Measurements from ENCODE around the gene HCAR3.
"Not testable (repeated sequence)": the region's sequence is repeated elsewhere in the genome, so short reads cannot be mapped to it uniquely, and the experiment has no call there.

The HCAR3 gene

DNA sequence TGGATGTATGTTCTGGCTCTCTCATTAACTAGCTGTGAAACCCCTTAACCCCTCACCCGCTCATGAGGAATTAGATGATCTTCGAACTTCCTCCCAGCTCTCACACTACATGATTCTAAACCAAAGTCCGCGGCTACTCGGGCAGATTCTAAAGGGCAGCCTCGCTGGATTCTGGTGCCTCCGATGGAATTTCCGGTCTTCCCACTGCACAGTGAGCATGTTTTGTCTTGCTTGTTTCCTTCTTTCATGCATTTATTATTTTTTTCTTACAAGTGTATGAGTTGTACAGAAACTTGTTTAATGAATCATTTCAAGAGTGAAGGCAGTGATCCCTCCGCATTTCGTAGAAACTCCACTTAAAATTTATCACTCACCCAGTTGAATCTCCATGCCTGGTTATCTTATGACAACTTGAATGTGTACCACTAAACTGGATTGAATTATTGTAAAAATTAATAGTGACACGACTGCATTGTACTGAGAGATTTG lies 4.5 kb upstream of the HCAR3 start:
- no peak for DNase-seq

- not testable (repeated sequence) for DNase-seq
Observed at GRCh38 chr12:122715211-122715610, 1.4 kb downstream of the HCAR3 start.

DNA sequence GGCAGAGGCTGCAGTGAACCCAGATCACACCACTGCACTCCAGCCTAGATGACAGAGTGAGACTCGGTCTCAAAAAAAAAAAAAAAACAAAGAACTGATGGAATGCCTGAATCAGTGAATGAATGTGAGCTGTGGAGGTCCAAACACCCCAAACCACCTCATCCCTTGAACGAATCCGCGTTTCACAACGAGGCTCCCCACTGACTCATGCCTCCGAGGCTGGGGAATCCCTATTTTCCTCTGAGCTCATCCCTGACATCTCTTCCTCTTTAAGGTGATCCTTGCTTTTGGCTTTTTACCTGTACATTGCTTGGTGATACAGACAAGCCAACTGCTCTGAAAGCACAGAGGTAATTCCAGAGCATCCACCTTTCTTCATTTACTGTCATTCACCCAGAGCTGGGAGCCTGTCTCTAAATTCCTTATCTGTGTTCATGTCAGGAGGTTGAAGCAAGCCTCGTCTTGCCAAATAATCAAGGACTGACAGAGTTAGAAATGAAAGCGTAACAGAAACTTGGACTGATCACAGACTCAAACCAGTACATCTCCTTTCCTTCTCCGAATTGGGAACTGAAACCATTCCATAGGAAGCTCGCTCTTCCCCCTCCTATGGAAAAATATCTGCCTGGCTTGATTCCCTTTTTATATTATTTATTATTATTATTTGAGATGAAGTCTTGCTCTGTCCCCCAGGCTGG lies 3.0 kb downstream of the HCAR3 start:
- DNase-seq: not testable (repeated sequence)

GRCh38 chr12:122711266-122711665 lies 5.3 kb downstream of the HCAR3 start:
- DNase-seq: not testable (repeated sequence)

DNA sequence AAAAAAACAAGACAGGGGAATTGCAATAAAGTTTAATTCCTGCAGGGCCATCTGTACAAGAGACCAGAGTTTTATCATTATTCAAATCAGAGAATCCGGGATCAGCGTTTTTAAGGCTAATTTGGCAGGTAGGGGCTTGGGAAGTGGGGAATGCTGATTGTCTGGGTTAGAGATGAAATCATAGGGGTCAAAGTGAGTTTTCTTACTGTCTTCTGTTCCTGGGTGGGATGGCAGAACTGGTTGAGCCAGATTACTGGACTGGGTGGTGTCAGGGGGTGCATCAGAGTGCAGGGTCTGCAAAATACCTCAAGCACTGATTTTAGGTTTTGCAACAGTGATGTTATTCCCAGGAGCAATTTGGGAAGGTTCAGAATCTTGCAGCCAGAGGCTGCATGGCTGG lies 6.3 kb downstream of the HCAR3 start:
- not testable (repeated sequence) for DNase-seq

DNA sequence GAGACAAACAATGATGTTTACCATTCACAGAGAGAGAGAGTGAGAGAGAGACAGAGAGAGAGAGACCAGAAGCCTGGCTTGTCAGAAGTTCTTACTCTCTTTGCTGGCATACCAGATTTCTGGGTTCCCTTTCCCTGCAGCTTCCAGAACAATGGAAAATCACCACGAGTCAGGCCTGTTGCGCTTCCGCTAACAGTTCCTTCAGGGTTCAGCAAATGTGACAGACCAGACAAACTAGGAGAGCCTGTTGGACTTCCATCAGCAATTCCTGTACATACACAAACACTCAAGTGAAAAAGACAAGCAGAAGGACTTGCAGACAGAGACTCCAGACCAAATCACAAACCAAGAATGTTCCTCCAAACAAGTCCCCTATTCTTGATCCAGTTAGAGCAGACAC lies 7.3 kb downstream of the HCAR3 start:
- DNase-seq: not testable (repeated sequence)

DNA sequence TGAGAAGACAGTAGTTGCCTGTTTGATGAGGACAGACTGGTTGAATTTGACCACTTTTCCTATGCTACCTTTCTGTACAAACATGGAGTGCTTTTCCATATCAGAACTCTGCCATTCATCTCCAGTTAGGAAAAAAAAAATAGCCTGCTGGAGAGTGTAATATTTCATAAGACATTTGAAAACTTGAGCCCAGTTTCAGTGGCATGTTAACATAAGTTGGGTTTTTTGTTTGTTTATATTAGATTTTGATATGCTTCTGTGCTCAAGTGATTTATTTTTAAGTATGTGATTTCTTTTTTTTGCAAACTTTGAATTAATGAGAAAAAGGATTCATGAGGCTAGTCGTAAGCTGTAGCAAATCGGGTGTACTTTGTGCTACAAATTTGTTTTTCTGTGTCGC lies 12.8 kb downstream of the HCAR3 start:
- DNase-seq: not testable (repeated sequence)

DNA sequence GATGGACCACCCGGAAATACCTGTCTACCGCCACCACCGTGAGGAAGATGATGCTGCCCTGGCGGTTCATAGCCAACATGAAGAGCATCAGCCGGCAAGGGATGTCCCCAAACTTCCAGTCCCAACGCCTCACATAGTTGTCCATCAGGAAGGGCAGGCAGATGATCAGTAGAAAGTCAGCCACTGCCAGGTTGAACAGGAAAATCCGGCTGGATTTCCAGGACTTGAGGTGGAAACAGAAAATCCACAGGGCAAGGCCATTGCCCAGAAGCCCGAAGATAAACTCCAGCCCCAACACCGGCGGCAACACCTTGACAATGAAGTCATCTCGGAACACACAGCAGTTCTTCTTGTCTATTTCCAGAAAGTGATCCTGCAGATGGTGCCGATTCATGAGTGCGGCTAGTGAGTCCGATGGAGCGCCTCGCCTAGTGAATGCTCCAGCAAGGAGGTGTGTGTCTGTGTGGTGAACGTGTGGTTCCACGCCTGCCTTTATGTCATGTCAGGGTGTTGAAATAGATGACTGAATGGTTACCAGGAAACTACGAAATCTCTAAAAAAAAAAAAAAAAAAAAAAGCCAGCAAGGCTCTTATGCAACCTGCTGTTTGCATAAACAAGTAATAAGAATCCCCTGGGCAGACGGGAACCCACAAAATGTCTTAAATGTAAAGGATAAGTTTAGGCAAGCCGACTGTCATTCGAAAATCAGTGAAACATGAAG lies 13.6 kb downstream of the HCAR3 start, which contains the start of gene HCAR2:
Gene HCAR2, minus strand, starts transcription at position 468 of the 722 bp plus-strand sequence. Its CDS starts 74 bp downstream, at position 394.
- peak; percentile 6 for DNase-seq

GRCh38 chr12:122701481-122701880 lies 15.1 kb downstream of the HCAR3 start:
- not testable (repeated sequence) for DNase-seq

DNA sequence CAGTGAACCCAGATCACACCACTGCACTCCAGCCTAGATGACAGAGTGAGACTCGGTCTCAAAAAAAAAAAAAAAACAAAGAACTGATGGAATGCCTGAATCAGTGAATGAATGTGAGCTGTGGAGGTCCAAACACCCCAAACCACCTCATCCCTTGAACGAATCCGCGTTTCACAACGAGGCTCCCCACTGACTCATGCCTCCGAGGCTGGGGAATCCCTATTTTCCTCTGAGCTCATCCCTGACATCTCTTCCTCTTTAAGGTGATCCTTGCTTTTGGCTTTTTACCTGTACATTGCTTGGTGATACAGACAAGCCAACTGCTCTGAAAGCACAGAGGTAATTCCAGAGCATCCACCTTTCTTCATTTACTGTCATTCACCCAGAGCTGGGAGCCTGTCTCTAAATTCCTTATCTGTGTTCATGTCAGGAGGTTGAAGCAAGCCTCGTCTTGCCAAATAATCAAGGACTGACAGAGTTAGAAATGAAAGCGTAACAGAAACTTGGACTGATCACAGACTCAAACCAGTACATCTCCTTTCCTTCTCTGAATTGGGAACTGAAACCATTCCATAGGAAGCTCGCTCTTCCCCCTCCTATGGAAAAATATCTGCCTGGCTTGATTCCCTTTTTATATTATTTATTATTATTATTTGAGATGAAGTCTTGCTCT lies 16.4 kb downstream of the HCAR3 start:
- DNase-seq: not testable (repeated sequence)

- not testable (repeated sequence) for DNase-seq
Observed at GRCh38 chr12:122696922-122697321, 19.7 kb downstream of the HCAR3 start.

DNA sequence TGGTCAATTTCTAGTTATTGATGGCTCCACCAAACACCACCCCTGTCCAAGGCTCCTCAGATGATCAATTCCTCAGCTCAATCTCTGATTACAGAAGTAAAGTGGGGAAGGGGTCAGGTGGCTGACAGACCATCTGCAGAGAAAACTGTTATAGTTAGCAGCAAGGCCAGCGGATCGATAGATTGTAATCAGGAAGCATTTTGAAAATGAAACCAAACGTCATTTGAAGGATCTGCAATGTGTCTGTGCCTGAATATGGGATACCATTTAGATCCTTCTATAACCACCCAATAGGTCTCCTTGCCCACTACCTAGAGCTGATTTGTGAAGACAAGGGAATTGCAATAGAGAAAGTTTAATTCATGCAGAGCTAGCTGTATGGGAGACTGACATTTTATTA lies 25.0 kb downstream of the HCAR3 start:
- DNase-seq: no peak

DNA sequence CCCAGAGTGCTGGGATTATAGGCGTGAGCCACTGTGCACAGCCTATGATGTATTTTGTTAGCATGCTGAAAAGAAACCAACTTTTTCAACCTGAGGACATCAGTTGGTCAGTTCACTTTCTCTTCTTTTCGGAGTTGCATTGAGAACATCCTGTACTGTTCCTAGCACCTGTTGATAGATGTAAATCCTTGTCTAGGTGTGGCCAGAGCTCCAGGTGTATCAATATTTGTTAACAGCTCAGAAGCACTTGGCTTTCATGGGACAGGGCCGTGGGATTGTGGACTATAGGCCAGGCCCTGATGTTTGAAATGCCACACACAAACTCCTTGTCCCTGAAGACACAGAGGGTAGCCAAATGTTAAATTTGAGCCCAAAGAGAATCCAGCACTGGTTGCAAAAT lies 28.3 kb downstream of the HCAR3 start:
- DNase-seq: no peak

DNA sequence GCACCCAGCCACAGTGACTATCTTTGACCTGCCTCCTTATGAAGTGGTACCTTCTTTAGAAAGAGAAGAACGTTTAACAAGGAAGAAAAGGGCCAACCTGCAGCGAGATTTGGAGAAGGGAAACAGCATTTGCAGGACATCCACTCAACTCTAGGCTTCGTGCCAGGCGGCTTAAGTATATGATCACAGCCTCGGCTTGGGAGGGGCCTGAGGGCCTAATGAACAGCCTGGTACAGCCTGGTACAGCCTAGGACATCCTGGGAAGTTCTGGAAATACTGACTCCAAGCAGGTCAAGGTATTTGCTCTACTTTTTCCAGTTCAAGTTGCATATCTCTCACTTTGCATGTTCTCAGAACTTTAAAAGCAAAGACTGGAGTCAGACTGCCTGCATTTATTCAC lies 29.5 kb downstream of the HCAR3 start:
- no peak for DNase-seq

GRCh38 chr12:122686538-122686937 lies 30.1 kb downstream of the HCAR3 start:
- no peak for DNase-seq

DNA sequence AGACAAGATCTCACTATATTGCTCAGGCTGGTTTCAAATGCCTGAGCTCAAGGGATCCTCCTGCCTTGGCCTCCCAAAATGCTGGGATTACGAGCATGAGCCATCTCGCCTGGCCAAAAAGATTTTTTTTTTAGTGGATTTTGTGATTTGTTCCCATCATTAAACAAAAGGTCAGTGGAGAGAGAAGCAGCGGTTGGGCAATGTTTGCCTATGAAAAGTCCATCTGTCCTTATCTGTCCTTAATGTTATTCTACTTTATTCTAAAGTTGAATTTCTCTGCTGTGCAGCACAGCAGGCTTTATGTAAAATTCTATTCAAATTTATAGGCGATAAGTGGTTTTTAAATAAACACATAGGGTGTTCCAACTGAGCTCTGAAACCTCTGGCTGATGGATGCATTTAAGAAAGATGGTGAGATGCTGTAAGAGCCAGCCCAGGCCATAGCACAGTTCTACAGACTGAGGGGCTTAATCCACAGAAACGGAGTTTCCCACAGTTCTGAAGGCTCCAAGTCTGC lies 32.3 kb downstream of the HCAR3 start:
- DNase-seq: peak; percentile 72

DNA sequence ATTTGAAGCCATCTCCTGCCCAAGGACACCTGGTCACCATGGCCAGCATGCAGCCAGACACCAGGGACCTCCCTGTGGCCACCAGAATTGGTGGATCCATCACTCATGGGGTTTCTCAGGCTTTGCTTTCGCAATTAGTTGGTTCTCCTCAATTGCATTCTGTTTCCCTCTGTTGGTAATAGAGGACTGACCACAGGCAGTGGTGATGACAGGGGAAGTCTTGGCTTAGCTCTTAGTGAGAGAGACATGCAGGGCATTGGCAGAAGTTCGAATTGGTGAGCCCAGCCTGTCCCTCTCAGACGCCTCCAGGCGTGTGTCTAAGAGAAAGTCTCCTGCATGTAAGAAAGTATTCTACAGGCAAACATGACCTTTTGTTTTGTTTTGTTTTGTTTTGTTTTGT lies 34.8 kb downstream of the HCAR3 start:
- DNase-seq: no peak

- not testable (repeated sequence) for DNase-seq
Observed at GRCh38 chr12:122680989-122681388, 35.6 kb downstream of the HCAR3 start.

DNA sequence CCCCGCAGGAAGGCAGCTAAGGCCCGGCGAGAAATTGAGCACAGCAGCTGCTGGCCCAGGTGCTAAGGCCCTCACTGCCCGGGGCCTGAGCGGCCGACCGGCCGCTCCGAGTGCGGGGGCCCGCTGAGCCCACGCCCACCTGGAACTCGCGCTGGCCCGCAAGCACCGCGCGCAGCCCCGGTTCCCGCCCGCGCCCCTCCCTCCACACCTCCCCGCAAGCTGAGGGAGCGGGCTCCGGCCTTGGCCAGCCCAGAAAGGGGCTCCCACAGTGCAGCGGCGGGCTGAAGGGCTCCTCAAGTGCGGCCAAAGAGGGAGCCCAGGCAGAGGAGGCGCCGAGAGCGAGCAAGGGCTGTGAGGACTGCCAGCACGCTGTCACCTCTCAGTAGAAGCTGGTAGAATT lies 39.8 kb downstream of the HCAR3 start:
- DNase-seq: not testable (repeated sequence)

GRCh38 chr12:122676015-122676414 lies 40.6 kb downstream of the HCAR3 start:
- DNase-seq: not testable (repeated sequence)

DNA sequence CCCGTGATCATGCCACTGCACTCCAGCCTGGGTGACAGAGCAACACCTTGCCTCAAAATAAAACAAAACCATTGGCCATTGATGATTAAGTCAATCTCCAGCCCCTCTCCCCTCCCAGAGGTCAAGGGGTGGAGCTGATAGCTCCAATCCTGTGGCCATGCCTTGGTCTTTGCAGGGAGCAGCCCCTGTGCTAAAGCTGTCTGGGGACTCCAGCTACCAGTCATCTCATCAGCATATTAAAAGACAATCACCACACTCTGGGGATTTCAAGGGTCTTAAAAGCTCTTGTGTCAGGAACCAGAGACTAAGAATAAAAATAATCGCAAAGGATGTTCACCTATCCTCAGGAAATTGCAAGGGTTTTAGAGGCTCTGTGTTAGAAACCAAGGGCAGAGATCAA lies 44.1 kb downstream of the HCAR3 start:
- DNase-seq: no peak

- no peak for DNase-seq
Observed at GRCh38 chr12:122669397-122670070, 47.1 kb downstream of the HCAR3 start.

GRCh38 chr12:122668268-122668667 lies 48.3 kb downstream of the HCAR3 start:
- peak; percentile 12 for DNase-seq

Measured in NCI-H526 treated with DMSO at 0.1 percent for 48 hours (cell line).